IMR-90 (cell line): ENCODE measurements around the gene AHI1. TPM values are rescaled to one million over a fixed set of nuclear protein-coding genes. Genes with fewer than 3 reads are reported as not detected.

Experiments
- ATAC-seq: fragments of 200-7000 bp; cut with Tn5 transposase; 2 replicates; pipeline ENCODE4 v1.9.1; 2020; ENCODE audit warnings: low read depth, mild to moderate bottlenecking, moderate library complexity
- BruUV-seq: library from RNA; stranded (reverse); fragments of 400-500 nt; replicated peaks from 2 replicates; lab custom pipeline; 2021; lab: Mats Ljungman, UMichigan
- CTCF ChIA-PET: fragments of 300-600 bp; formaldehyde crosslinking; extraction: SDS; loops from one replicate; lab custom pipeline; 2021; ENCODE audit warnings: antibody characterized with exemption; lab: Yijun Ruan, JAX
- POLR2A ChIA-PET: fragments of 300-600 bp; sonication (Branson Sonifier 250); formaldehyde crosslinking; loops from one replicate; lab custom pipeline; 2022; ENCODE audit warnings: antibody characterized with exemption; ENCODE audit not compliant: unreplicated experiment; lab: Charles Lee
- DNase-seq: peaks from one replicate; pipeline ENCODE4 v3.0.0; 2013
- H2AFZ ChIP-seq: replicated peaks from 2 replicates; pipeline ENCODE3; 2013; ENCODE audit warnings: low read length, mild to moderate bottlenecking; ENCODE audit not compliant: poor library complexity
- H2AK5ac ChIP-seq: 2 replicates; pipeline ENCODE4 v1.6.1; 2013; ENCODE audit warnings: low read depth, low read length, inconsistent platforms
- H2AK9ac ChIP-seq: replicated peaks from 2 replicates; pipeline ENCODE3; 2013; ENCODE audit warnings: mild to moderate bottlenecking, low read depth, low read length, moderate library complexity; ENCODE audit not compliant: poor library complexity
- H2BK120ac ChIP-seq: 2 replicates; pipeline ENCODE4 v1.6.1; 2013; ENCODE audit warnings: low read depth, low read length, inconsistent platforms
- H2BK15ac ChIP-seq: 3 replicates; pipeline ENCODE4 v1.6.1; 2013; ENCODE audit warnings: low read depth, low read length, inconsistent platforms
- H2BK20ac ChIP-seq: 2 replicates; pipeline ENCODE4 v1.6.1; 2013; ENCODE audit warnings: low read depth, mild to moderate bottlenecking, inconsistent platforms, low read length, moderate library complexity
- H2BK5ac ChIP-seq: 2 replicates; pipeline ENCODE4 v1.6.1; 2013; ENCODE audit warnings: mild to moderate bottlenecking, low read depth, low read length, inconsistent platforms; ENCODE audit not compliant: poor library complexity, severe bottlenecking
- H3K14ac ChIP-seq: replicated peaks from 2 replicates; pipeline ENCODE4 v1.6.1; 2013; ENCODE audit warnings: low read depth, low read length, inconsistent platforms
- H3K18ac ChIP-seq: 2 replicates; pipeline ENCODE4 v1.6.1; 2013; ENCODE audit warnings: low read depth, low read length, control low read depth
- H3K23ac ChIP-seq: 2 replicates; pipeline ENCODE4 v1.6.1; 2013; ENCODE audit warnings: low read depth, low read length, inconsistent platforms
- H3K27ac ChIP-seq: 2 replicates; pipeline ENCODE4 v1.5.1; 2013; ENCODE audit warnings: mild to moderate bottlenecking, control low read depth, low read length; ENCODE audit not compliant: insufficient read depth
- H3K27me3 ChIP-seq: 2 replicates; pipeline ENCODE4 v1.6.1; 2013; ENCODE audit warnings: low read length; ENCODE audit not compliant: control insufficient read depth, insufficient read depth
- H3K36me3 ChIP-seq: 2 replicates; pipeline ENCODE4 v1.6.1; 2013; ENCODE audit warnings: low read length, mixed read lengths; ENCODE audit not compliant: control insufficient read depth, insufficient read depth
- H3K4ac ChIP-seq: 2 replicates; pipeline ENCODE4 v1.6.1; 2013; ENCODE audit warnings: low read depth, low read length, inconsistent platforms
- H3K4me1 ChIP-seq: 2 replicates; pipeline ENCODE4 v1.6.1; 2013; ENCODE audit warnings: low read length, mixed read lengths; ENCODE audit not compliant: control insufficient read depth, insufficient read depth
- H3K4me2 ChIP-seq: 2 replicates; pipeline ENCODE4 v1.6.1; 2013; ENCODE audit warnings: low read depth, mild to moderate bottlenecking, control low read depth, low read length, moderate library complexity
- H3K4me3 ChIP-seq: 2 replicates; pipeline ENCODE4 v1.5.1; 2013; ENCODE audit warnings: low read depth, mild to moderate bottlenecking, control low read depth, low read length, moderate library complexity; ENCODE audit not compliant: insufficient read depth
- H3K56ac ChIP-seq: 2 replicates; pipeline ENCODE4 v1.6.1; 2013; ENCODE audit warnings: low read length, inconsistent platforms; ENCODE audit not compliant: insufficient read depth; ENCODE audit errors: extremely low read depth
- H3K79me1 ChIP-seq, 2 experiments: 2 replicates each; pipeline ENCODE4 v1.6.1; 2013; ENCODE audit warnings: low read length in 2 of 2, inconsistent platforms in 1 of 2, low read depth in 1 of 2
- H3K9ac ChIP-seq: 2 replicates; pipeline ENCODE4 v1.6.1; 2013; ENCODE audit warnings: low read depth, low read length, control low read depth
- H3K9me1 ChIP-seq: 2 replicates; pipeline ENCODE4 v1.6.1; 2013; ENCODE audit warnings: low read length, inconsistent platforms; ENCODE audit not compliant: insufficient read depth
- H3K9me3 ChIP-seq: 2 replicates; pipeline ENCODE4 v1.6.1; 2013; ENCODE audit warnings: low read length; ENCODE audit not compliant: control insufficient read depth, insufficient read depth
- H4K20me1 ChIP-seq: 2 replicates; pipeline ENCODE4 v1.6.1; 2013; ENCODE audit warnings: low read length, inconsistent platforms; ENCODE audit not compliant: insufficient read depth
- H4K5ac ChIP-seq: 2 replicates; pipeline ENCODE4 v1.6.1; 2013; ENCODE audit warnings: mild to moderate bottlenecking, low read depth, low read length, control low read depth
- H4K8ac ChIP-seq, 2 experiments: 2 replicates each; pipeline ENCODE4 v1.6.1; 2013; ENCODE audit warnings: low read depth in 2 of 2, low read length in 2 of 2, control low read depth in 1 of 2, inconsistent platforms in 1 of 2
- H4K91ac ChIP-seq: 2 replicates; pipeline ENCODE4 v1.6.1; 2013; ENCODE audit warnings: low read depth, low read length, inconsistent platforms; ENCODE audit not compliant: insufficient read depth
- CHD1 ChIP-seq: IDR thresholded peaks from 2 replicates; pipeline ENCODE4 v1.6.1; 2012; ENCODE audit warnings: low read depth, low read length, improper control_type of control experiment
- MAFK ChIP-seq: IDR thresholded peaks from 2 replicates; pipeline ENCODE4 v1.6.1; 2012; ENCODE audit warnings: low read depth, low read length, improper control_type of control experiment
- WGBS, 2 experiments: methylation state at CpG; one replicate each; pipeline versions ENCODE4 v1.1.5 to v1.1.7; 2013; ENCODE audit warnings: missing lambda C conversion rate in 2 of 2; ENCODE audit not compliant: insufficient read length in 1 of 2; ENCODE audit errors: extremely low coverage in 2 of 2; 5-methylcytosine and 5-hydroxymethylcytosine counted together
- dilution Hi-C: fragments of 300-500 bp; cut with HindIII; formaldehyde crosslinking; loops from one replicate; pipeline ENCODE4 v1.14.3; 2018; ENCODE audit warnings: low sequenced_read_pairs; ENCODE audit not compliant: unreplicated experiment
- in situ Hi-C: fragments of 300-500 bp; cut with MboI; formaldehyde crosslinking; loops from 3 replicates; pipeline ENCODE4 v1.14.3; 2019; ENCODE audit warnings: low sequenced_read_pairs, inconsistent platforms, mixed read lengths
- intact Hi-C: fragments of 100-400 bp; cut with micrococcal nuclease; formaldehyde crosslinking; loops from 2 replicates; pipeline ENCODE4 v1.10.0; 2022
- polyA plus RNA-seq, 3 experiments: library from polyadenylated mRNA; depleted of rRNA; stranded (reverse); fragments of >200 nt; gene quantifications; 2 replicates each; pipeline ENCODE4 v1.2.3, GENCODE V29; 2012; ENCODE audit warnings: low replicate concordance in 1 of 3
- total RNA-seq: library from RNA; depleted of rRNA; stranded (reverse); fragments of >200 nt; gene quantifications from 2 replicates; pipeline ENCODE4 v1.2.3, GENCODE V29; 2012

AHI1 gene
- total and polyA plus RNA-seq, 2 of the 4 experiments (the other 2 are of a cell fraction) = 9.5 to 19.4 TPM

DNA sequence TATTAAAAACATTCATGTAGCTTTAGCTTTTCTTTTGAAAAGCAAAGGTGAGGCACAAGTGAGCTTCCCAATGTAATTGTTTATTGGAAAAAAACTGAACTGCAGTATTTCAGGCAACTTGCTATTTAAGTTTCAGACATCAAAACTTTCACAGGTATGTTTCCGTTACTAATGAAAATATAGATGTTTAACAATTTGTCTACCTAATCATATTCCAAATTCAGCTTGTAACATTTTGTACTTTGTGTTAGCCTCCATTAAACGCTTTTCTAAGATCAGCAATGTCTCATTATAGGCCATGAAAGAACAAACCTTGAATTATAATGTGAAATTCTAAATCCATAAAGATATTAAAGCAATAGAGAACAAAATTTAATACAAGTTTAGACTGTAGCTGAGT, 69.5 kb downstream of the AHI1 start:
- intact Hi-C loops (loop anchor here (10.0 kb wide), 1 partner anchor 1273 kb away; no protein-coding TSS in a partner anchor), in situ Hi-C loops (loop anchor here (10.0 to 25.0 kb wide), 2 partner anchors 293 to 1291 kb away; no protein-coding TSS in a partner anchor), dilution Hi-C loops (no loop called here)
- WGBS, 2 experiments = no CpG with 5 or more reads among the region's 2 CpGs
- Histone ChIP-seq H3K9me3 (no peaks in the 10 kb centered on the region), H3K23ac (no peak overlapping the region), H3K4me1 (no peaks in the 10 kb centered on the region), H3K27me3 (no peaks in the 10 kb centered on the region), H4K5ac (no peak overlapping the region), H3K9me1 (no peaks in the 10 kb centered on the region), H3K4me2 (no peak overlapping the region), H2AK9ac (no peak overlapping the region), H2BK120ac (no peak overlapping the region), H3K79me1 (no peaks in the 10 kb centered on the region), H3K4me3 (no peak overlapping the region), H3K56ac (no peak overlapping the region), H3K36me3 (no peaks in the 10 kb centered on the region), H3K9ac (no peak overlapping the region), H4K20me1 (no peaks in the 10 kb centered on the region), H3K4ac (no peak overlapping the region), H4K8ac (no peak overlapping the region), H3K27ac (no peak overlapping the region), H3K18ac (no peak overlapping the region), H3K14ac (no peak overlapping the region), H4K91ac (no peak overlapping the region), H2BK20ac (no peak overlapping the region), H2AK5ac (no peak overlapping the region), H2BK5ac (no peak overlapping the region), H2AFZ (no peak overlapping the region), H2BK15ac (no peak overlapping the region)
- BruUV-seq = no TSS peak
- POLR2A ChIA-PET = no interaction called here
- CTCF ChIA-PET = interaction anchor here (1.0 kb wide), 1 partner anchor 285 kb away, joined by 4 read pairs; no protein-coding TSS in a partner anchor
- ATAC-seq (no peak), DNase-seq (no peak)
- TF ChIP-seq MAFK = 0 out of 2 replicates have a peak, but pooled peaks have one; percentile 2
- TF ChIP-seq CHD1 = no peak
